ENCODE measurements around the gene ARF4. TPM values are rescaled to one million over a fixed set of nuclear protein-coding genes. Genes with fewer than 3 reads are reported as not detected.

Gene ARF4
- polyA plus RNA-seq, 3 donors, result 60.2 to 229 (median 224) TPM

DNA sequence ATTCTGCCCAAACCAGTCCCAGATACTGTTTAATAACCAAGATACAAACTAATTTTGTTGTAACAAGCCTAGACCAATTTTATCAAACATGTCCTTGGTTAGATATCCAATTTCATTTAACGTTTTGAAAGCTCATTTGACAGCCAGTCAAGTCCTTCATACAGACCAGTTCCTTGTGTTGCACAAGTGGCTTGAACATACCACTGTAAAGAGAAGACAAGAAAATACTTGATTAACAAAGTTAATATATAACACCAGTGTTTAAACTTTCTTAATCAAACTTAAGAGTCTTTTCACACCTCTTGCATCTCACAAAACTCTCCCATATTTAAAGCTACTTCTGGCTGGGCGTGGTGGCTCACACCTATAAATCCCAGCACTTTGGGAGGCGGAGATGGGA lies 25.0 kb downstream of the ARF4 start:
- H3K27me3 Mint-ChIP-seq (ENCODE audit: low read depth in 3 of 3), result peaks cover 0 to 1% (median 0%) of the 10 kb centered on the region in 3 donors
- Histone ChIP-seq H3K36me3 (replicated peaks in 1 of 2; ENCODE audit: control insufficient read depth in 1 of 2, insufficient read depth in 2 of 2, low read length in 2 of 2) (peaks cover 65 to 100% of the 10 kb centered on the region in 2 donors), H3K9ac (ENCODE audit: insufficient read depth, low read length, poor library complexity, severe bottlenecking) (no peak overlapping the region), H3K4me3 (replicated peaks in 1 of 3; ENCODE audit: low read depth in 2 of 3, low read length in 3 of 3) (no peak overlapping the region), H3K4me2 (replicated peaks; ENCODE audit: extremely low read depth, low read length, poor library complexity, severe bottlenecking) (no peak overlapping the region), H3K27me3 (ENCODE audit: control insufficient read depth in 2 of 2, insufficient read depth in 2 of 2, low read length in 2 of 2) (no peaks in the 10 kb centered on the region), H3K27ac (ENCODE audit: low read depth in 1 of 2, low read length in 2 of 2) (no peak overlapping the region), H4K20me1 (ENCODE audit: insufficient read depth, low read length) (peaks cover 71% of the 10 kb centered on the region), H2AFZ (ENCODE audit: insufficient read depth, low read depth, low read length, poor library complexity, severe bottlenecking) (no peak overlapping the region), H3K79me2 (ENCODE audit: insufficient read depth, low read length) (peaks cover 22% of the 10 kb centered on the region), H3K4me1 (ENCODE audit: control insufficient read depth in 1 of 2, insufficient read depth in 2 of 2, low read length in 2 of 2) (no peaks in the 10 kb centered on the region), H3K9me3 (replicated peaks in 1 of 2; ENCODE audit: control insufficient read depth in 1 of 2, insufficient read depth in 1 of 2, low read length in 2 of 2) (no peaks in the 10 kb centered on the region)
- intact Hi-C loops (cut with micrococcal nuclease), result no loop called here
- H3K36me3 Mint-ChIP-seq, result peaks cover 64 to 90% of the 10 kb centered on the region in 2 donors
- H3K4me3 Mint-ChIP-seq, result no peak overlapping the region
- no peak for DNase-seq
- no CpG with 5 or more reads among the region's 3 CpGs for WGBS (ENCODE audit: insufficient coverage)
- H3K9me3 Mint-ChIP-seq, result no peaks in the 10 kb centered on the region
- no peak overlapping the region for H3K27ac Mint-ChIP-seq
- no peaks in the 10 kb centered on the region for H3K4me1 Mint-ChIP-seq
- TF ChIP-seq, protein P1, sequence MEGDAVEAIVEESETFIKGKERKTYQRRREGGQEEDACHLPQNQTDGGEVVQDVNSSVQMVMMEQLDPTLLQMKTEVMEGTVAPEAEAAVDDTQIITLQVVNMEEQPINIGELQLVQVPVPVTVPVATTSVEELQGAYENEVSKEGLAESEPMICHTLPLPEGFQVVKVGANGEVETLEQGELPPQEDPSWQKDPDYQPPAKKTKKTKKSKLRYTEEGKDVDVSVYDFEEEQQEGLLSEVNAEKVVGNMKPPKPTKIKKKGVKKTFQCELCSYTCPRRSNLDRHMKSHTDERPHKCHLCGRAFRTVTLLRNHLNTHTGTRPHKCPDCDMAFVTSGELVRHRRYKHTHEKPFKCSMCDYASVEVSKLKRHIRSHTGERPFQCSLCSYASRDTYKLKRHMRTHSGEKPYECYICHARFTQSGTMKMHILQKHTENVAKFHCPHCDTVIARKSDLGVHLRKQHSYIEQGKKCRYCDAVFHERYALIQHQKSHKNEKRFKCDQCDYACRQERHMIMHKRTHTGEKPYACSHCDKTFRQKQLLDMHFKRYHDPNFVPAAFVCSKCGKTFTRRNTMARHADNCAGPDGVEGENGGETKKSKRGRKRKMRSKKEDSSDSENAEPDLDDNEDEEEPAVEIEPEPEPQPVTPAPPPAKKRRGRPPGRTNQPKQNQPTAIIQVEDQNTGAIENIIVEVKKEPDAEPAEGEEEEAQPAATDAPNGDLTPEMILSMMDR (IDR thresholded peaks at IDR 0.05), result no peak

DNA sequence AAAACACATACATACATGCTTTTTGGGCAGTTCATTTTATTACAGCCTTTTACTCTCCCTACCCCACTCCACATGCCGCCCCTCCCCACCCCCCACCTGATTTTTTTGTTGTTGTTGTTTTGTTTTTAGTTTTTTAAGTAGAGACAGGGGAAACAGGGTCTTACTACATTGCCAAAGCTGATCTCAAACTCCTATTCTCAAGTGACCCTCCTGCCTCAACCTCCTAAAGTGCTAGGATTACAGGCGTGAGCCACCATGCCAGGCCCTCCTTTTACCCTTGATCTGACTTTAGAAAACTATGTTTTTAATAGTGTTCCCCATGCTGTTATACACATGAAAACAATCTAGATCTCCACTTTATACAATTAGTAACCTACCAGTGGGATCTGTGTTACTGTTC lies 26.3 kb downstream of the ARF4 start:
- no peak overlapping the region for H3K9ac ChIP-seq (ENCODE audit: insufficient read depth, low read length, poor library complexity, severe bottlenecking)
- peaks cover 11% of the 10 kb centered on the region for H3K79me2 ChIP-seq (ENCODE audit: insufficient read depth, low read length)
- H3K36me3 ChIP-seq (replicated peaks in 1 of 2; ENCODE audit: control insufficient read depth in 1 of 2, insufficient read depth in 2 of 2, low read length in 2 of 2), result peaks cover 67 to 100% of the 10 kb centered on the region in 2 donors
- no peak overlapping the region for H3K4me3 Mint-ChIP-seq
- intact Hi-C loops (cut with micrococcal nuclease), result no loop called here
- peaks cover 0 to 1% (median 0%) of the 10 kb centered on the region in 3 donors for H3K27me3 Mint-ChIP-seq (ENCODE audit: low read depth in 3 of 3)
- H4K20me1 ChIP-seq (ENCODE audit: insufficient read depth, low read length), result peaks cover 63% of the 10 kb centered on the region
- no peak overlapping the region for H3K4me3 ChIP-seq (replicated peaks in 1 of 3; ENCODE audit: low read depth in 2 of 3, low read length in 3 of 3)
- WGBS (ENCODE audit: insufficient coverage), result 100% methylated on average over 1 of the region's 2 CpGs
- H3K9me3 ChIP-seq (replicated peaks in 1 of 2; ENCODE audit: control insufficient read depth in 1 of 2, insufficient read depth in 1 of 2, low read length in 2 of 2), result no peaks in the 10 kb centered on the region
- no peaks in the 10 kb centered on the region for H3K9me3 Mint-ChIP-seq
- H3K4me1 ChIP-seq (ENCODE audit: control insufficient read depth in 1 of 2, insufficient read depth in 2 of 2, low read length in 2 of 2), result no peaks in the 10 kb centered on the region
- no peaks in the 10 kb centered on the region for H3K4me1 Mint-ChIP-seq
- H3K36me3 Mint-ChIP-seq, result peaks cover 61 to 88% of the 10 kb centered on the region in 2 donors
- H3K27ac Mint-ChIP-seq, result peak overlapping the region in 2 of 7 donors; percentile 20 to 26
- no peak overlapping the region for H2AFZ ChIP-seq (ENCODE audit: insufficient read depth, low read depth, low read length, poor library complexity, severe bottlenecking)
- H3K27ac ChIP-seq (ENCODE audit: low read depth in 1 of 2, low read length in 2 of 2), result no peak overlapping the region
- H3K27me3 ChIP-seq (ENCODE audit: control insufficient read depth in 2 of 2, insufficient read depth in 2 of 2, low read length in 2 of 2), result no peaks in the 10 kb centered on the region
- H3K4me2 ChIP-seq (replicated peaks; ENCODE audit: extremely low read depth, low read length, poor library complexity, severe bottlenecking), result no peak overlapping the region
- TF ChIP-seq, protein P1 (IDR thresholded peaks at IDR 0.05), result no peak
- DNase-seq, result no peak
